Trophoblast cell (in vitro differentiated cells and primary cell): Measurements from ENCODE around the gene UBE2S.
A peak's percentile ranks its signal among the peaks of the same experiment; 100 is the strongest.

Experiments used
- DNase-seq, 2 donors: peaks; one replicate each; pipeline ENCODE4 v3.0.0-alpha.2; 2016
- H2AFZ ChIP-seq: 2 replicates; pipeline ENCODE4 v1.6.1; 2013; ENCODE audit warnings: low read length, moderate library complexity, mild to moderate bottlenecking; ENCODE audit not compliant: insufficient read depth, poor library complexity
- H2AK5ac ChIP-seq: 2 replicates; pipeline ENCODE4 v1.6.1; 2013; ENCODE audit warnings: mild to moderate bottlenecking, low read length
- H2BK120ac ChIP-seq: 2 replicates; pipeline ENCODE4 v1.6.1; 2013; ENCODE audit warnings: low read length, mild to moderate bottlenecking, moderate library complexity; ENCODE audit not compliant: insufficient read depth, poor library complexity
- H2BK12ac ChIP-seq: 2 replicates; pipeline ENCODE4 v1.6.1; 2013; ENCODE audit warnings: mild to moderate bottlenecking, low read length, moderate library complexity
- H2BK5ac ChIP-seq: 2 replicates; pipeline ENCODE4 v1.6.1; 2013; ENCODE audit warnings: low read length, low read depth, moderate library complexity, mild to moderate bottlenecking; ENCODE audit not compliant: poor library complexity
- H3K14ac ChIP-seq: 2 replicates; pipeline ENCODE4 v1.6.1; 2013; ENCODE audit warnings: mild to moderate bottlenecking, low read length
- H3K18ac ChIP-seq: 2 replicates; pipeline ENCODE4 v1.6.1; 2013; ENCODE audit warnings: mild to moderate bottlenecking, low read length
- H3K23ac ChIP-seq: 2 replicates; pipeline ENCODE4 v1.6.1; 2013; ENCODE audit warnings: low read length
- H3K27ac ChIP-seq: 2 replicates; pipeline ENCODE4 v1.5.1; 2013; ENCODE audit warnings: low read depth, mild to moderate bottlenecking, inconsistent platforms, low read length, moderate library complexity
- H3K27me3 ChIP-seq: 2 replicates; pipeline ENCODE4 v1.6.1; 2013; ENCODE audit warnings: inconsistent platforms, mild to moderate bottlenecking, low read length, moderate library complexity; ENCODE audit not compliant: insufficient read depth
- H3K36me3 ChIP-seq, 2 experiments: 1 replicate in 1 of 2; 2 replicates in 1 of 2; pipeline ENCODE4 v1.6.1; 2013; ENCODE audit warnings: low read length in 2 of 2, mild to moderate bottlenecking in 2 of 2, moderate library complexity in 1 of 2; ENCODE audit not compliant: insufficient read depth in 2 of 2, control insufficient read depth in 1 of 2
- H3K4ac ChIP-seq: 2 replicates; pipeline ENCODE4 v1.6.1; 2013; ENCODE audit warnings: low read depth, mild to moderate bottlenecking, low read length, moderate library complexity
- H3K4me1 ChIP-seq, 2 experiments: 1 replicate in 1 of 2; 2 replicates in 1 of 2; pipeline ENCODE4 v1.6.1; 2013; ENCODE audit warnings: low read length in 2 of 2, mild to moderate bottlenecking in 2 of 2, moderate library complexity in 1 of 2; ENCODE audit not compliant: insufficient read depth in 2 of 2, control insufficient read depth in 1 of 2
- H3K4me2 ChIP-seq: 2 replicates; pipeline ENCODE4 v1.6.1; 2013; ENCODE audit warnings: inconsistent platforms, mild to moderate bottlenecking, low read length, moderate library complexity
- H3K4me3 ChIP-seq: 2 replicates; pipeline ENCODE4 v1.5.1; 2013; ENCODE audit warnings: mild to moderate bottlenecking, low read depth, low read length, inconsistent platforms
- H3K79me1 ChIP-seq: one replicate; pipeline ENCODE4 v1.6.1; 2013; ENCODE audit warnings: low read length
- H3K79me2 ChIP-seq: 2 replicates; pipeline ENCODE4 v1.6.1; 2013; ENCODE audit warnings: low read length, mild to moderate bottlenecking; ENCODE audit not compliant: control insufficient read depth, insufficient read depth, poor library complexity
- H3K9ac ChIP-seq: 2 replicates; pipeline ENCODE4 v1.6.1; 2013; ENCODE audit warnings: mild to moderate bottlenecking, low read length
- H3K9me3 ChIP-seq: 2 replicates; pipeline ENCODE4 v1.6.1; 2013; ENCODE audit warnings: low read depth, mild to moderate bottlenecking, control low read depth, inconsistent platforms, low read length; ENCODE audit not compliant: insufficient read depth
- H4K12ac ChIP-seq: 2 replicates; pipeline ENCODE4 v1.6.1; 2013; ENCODE audit warnings: low read depth, mild to moderate bottlenecking, low read length, moderate library complexity
- H4K8ac ChIP-seq: 2 replicates; pipeline ENCODE4 v1.6.1; 2013; ENCODE audit warnings: low read depth, mild to moderate bottlenecking, low read length, moderate library complexity
- H4K91ac ChIP-seq: one replicate; pipeline ENCODE4 v1.6.1; 2013; ENCODE audit warnings: low read depth, mild to moderate bottlenecking, low read length, moderate library complexity
- WGBS: extraction: QIAGEN DNeasy Blood & Tissue Kit; methylation state at CpG from one replicate; pipeline ENCODE4 v1.1.7; 2013; ENCODE audit warnings: missing lambda C conversion rate; ENCODE audit not compliant: insufficient read length, insufficient coverage; ENCODE audit errors: extremely low coverage; 5-methylcytosine and 5-hydroxymethylcytosine counted together

The UBE2S gene

DNA sequence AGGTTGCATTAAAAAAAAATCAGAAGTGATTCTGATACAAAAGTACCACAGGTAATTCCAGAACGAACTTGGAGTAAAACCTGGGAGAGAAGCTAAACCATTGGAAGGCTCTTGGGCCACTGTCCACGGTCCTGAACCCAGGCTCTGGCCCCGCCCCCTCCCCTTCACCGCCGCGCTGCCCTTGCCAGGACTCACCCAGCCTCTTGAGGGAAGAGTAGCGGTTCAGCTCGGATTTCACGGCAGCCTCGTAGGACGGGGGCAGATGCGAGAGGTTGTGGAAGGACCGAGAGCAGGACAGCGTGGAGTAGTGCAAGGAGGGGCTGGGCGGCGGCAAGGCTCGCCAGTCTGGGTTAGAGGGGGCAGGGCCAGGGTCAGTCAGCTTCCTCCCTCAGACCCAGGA, 29.8 kb upstream of the UBE2S start:
- no peak overlapping the region for H2BK12ac ChIP-seq
- H3K79me2 ChIP-seq: no peaks in the 10 kb centered on the region
- H3K18ac ChIP-seq: no peak overlapping the region
- no peaks in the 10 kb centered on the region for H3K79me1 ChIP-seq
- no peak overlapping the region for H3K27ac ChIP-seq
- H3K4me1 ChIP-seq: no peaks in the 10 kb centered on the region
- no peak overlapping the region for H3K4me2 ChIP-seq
- no peak overlapping the region for H3K4ac ChIP-seq
- H4K91ac ChIP-seq: no peak overlapping the region
- H3K23ac ChIP-seq: no peak overlapping the region
- peaks cover 32% of the 10 kb centered on the region for H3K27me3 ChIP-seq
- H2BK5ac ChIP-seq: no peak overlapping the region
- no CpG with 5 or more reads among the region's 17 CpGs for WGBS
- peaks cover 24% of the 10 kb centered on the region for H3K9me3 ChIP-seq
- no peak overlapping the region for H3K14ac ChIP-seq
- no peak overlapping the region for H3K4me3 ChIP-seq
- peak; percentile 67 to 76 for DNase-seq
- H3K36me3 ChIP-seq: no peaks in the 10 kb centered on the region
- no peak overlapping the region for H3K9ac ChIP-seq
- H4K12ac ChIP-seq: no peak overlapping the region
- no peak overlapping the region for H2BK120ac ChIP-seq
- H2AFZ ChIP-seq: no peak overlapping the region
- no peak overlapping the region for H4K8ac ChIP-seq
- H2AK5ac ChIP-seq: no peak overlapping the region

DNA sequence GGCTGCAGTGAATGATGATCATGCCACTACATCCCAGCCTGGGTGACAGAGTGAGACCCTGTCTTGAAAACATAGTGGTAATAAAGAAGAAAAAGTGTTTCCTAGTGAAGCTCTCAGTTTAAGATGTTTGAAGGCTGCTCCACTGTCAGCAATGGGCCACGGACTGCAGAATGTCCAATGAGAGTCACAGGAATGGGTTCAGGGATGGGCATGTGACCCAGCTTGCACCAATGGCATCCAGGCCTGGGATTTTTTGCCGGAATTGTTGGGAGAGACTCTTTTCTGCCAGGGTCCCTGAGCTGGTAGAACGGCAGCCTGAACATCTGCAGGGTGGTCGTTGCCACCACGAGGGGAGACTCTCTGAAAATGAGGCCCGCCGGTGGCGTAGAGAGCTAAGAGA, 29.3 kb upstream of the UBE2S start:
- no peak overlapping the region for H3K18ac ChIP-seq
- no peak overlapping the region for H3K23ac ChIP-seq
- no peak overlapping the region for H4K8ac ChIP-seq
- H3K4me2 ChIP-seq: no peak overlapping the region
- H4K91ac ChIP-seq: no peak overlapping the region
- no peak overlapping the region for H4K12ac ChIP-seq
- no peak overlapping the region for H2BK12ac ChIP-seq
- H3K9ac ChIP-seq: no peak overlapping the region
- no peak overlapping the region for H3K27ac ChIP-seq
- peaks cover 27% of the 10 kb centered on the region for H3K9me3 ChIP-seq
- DNase-seq: no peak
- H3K14ac ChIP-seq: no peak overlapping the region
- no peak overlapping the region for H2AFZ ChIP-seq
- no CpG with 5 or more reads among the region's 8 CpGs for WGBS
- no peaks in the 10 kb centered on the region for H3K79me2 ChIP-seq
- no peaks in the 10 kb centered on the region for H3K79me1 ChIP-seq
- no peaks in the 10 kb centered on the region for H3K4me1 ChIP-seq
- no peak overlapping the region for H2AK5ac ChIP-seq
- no peaks in the 10 kb centered on the region for H3K36me3 ChIP-seq
- no peak overlapping the region for H2BK5ac ChIP-seq
- H3K27me3 ChIP-seq: peaks cover 27% of the 10 kb centered on the region
- H3K4ac ChIP-seq: no peak overlapping the region
- H3K4me3 ChIP-seq: no peak overlapping the region
- H2BK120ac ChIP-seq: no peak overlapping the region

DNA sequence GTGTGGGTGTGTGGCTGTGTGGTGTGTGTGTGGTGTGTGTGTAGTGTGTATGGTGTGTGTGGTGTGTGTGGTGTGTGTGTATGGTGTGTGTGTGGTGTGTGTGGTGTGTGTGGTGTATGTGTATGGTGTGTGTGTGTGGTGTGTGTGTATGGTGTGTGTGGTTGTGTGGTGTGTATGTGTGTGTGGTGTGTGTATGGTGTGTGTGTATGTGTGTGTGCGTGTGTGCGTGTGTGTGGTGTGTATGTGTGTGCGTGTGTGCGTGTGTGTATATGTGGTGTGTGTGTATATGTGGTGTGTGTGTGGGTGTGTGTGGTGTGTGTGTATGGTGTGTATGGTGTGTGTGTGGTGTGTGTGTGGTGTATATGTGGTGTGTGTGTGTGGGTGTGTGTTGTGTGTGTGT, 27.4 kb upstream of the UBE2S start:
- H4K91ac ChIP-seq: no peak overlapping the region
- H3K4me2 ChIP-seq: no peak overlapping the region
- no peak overlapping the region for H4K12ac ChIP-seq
- H3K4ac ChIP-seq: no peak overlapping the region
- no peak overlapping the region for H2BK12ac ChIP-seq
- H2BK5ac ChIP-seq: no peak overlapping the region
- H3K79me1 ChIP-seq: no peaks in the 10 kb centered on the region
- H4K8ac ChIP-seq: no peak overlapping the region
- no peaks in the 10 kb centered on the region for H3K36me3 ChIP-seq
- peaks cover 28% of the 10 kb centered on the region for H3K9me3 ChIP-seq
- no peak overlapping the region for H3K14ac ChIP-seq
- peaks cover 9% of the 10 kb centered on the region for H3K27me3 ChIP-seq
- no peak overlapping the region for H2AK5ac ChIP-seq
- no peaks in the 10 kb centered on the region for H3K4me1 ChIP-seq
- no peak for DNase-seq
- no peak overlapping the region for H3K23ac ChIP-seq
- no peak overlapping the region for H3K9ac ChIP-seq
- WGBS: 100% methylated on average over 4 of the region's 4 CpGs
- H3K27ac ChIP-seq: no peak overlapping the region
- H2AFZ ChIP-seq: no peak overlapping the region
- no peak overlapping the region for H2BK120ac ChIP-seq
- no peaks in the 10 kb centered on the region for H3K79me2 ChIP-seq
- H3K4me3 ChIP-seq: peak overlapping the region; percentile 57
- H3K18ac ChIP-seq: no peak overlapping the region

DNA sequence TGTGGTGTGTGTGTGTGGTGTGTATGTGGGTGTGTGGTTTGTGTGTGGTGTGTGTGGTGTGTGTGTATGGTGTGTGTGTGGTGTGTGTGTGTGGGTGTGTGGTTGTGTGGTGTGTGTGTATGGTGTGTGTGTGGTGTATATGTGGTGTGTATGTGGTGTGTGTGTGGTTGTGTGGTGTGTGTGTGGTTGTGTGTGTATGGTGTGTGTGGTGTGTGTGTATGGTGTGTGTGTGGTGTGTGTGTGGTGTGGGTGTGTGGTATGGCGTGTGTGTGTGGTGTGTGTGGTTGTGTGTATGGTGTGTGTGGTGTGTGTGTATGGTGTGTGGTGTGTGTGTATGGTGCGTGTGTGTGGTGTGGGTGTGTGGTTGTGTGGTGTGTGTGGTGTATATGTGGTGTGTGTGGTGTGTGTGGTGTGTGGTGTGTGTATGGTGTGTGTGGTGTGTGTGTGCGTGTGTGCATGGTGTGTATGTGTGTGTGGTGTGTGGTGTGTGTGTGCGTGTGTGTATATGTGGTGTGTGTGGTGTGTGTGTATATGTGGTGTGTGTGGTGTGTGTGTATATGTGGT, 26.9 kb upstream of the UBE2S start:
- H2AFZ ChIP-seq: no peak overlapping the region
- H3K36me3 ChIP-seq: no peaks in the 10 kb centered on the region
- no peak overlapping the region for H4K8ac ChIP-seq
- DNase-seq: no peak
- no peak overlapping the region for H3K14ac ChIP-seq
- peaks cover 29% of the 10 kb centered on the region for H3K9me3 ChIP-seq
- no peak overlapping the region for H3K9ac ChIP-seq
- no peaks in the 10 kb centered on the region for H3K79me2 ChIP-seq
- no peak overlapping the region for H2BK5ac ChIP-seq
- WGBS: 100% methylated on average over 1 of the region's 4 CpGs
- no peak overlapping the region for H2AK5ac ChIP-seq
- no peaks in the 10 kb centered on the region for H3K79me1 ChIP-seq
- no peak overlapping the region for H2BK120ac ChIP-seq
- H3K18ac ChIP-seq: no peak overlapping the region
- H3K27me3 ChIP-seq: peaks cover 6% of the 10 kb centered on the region
- H2BK12ac ChIP-seq: no peak overlapping the region
- no peak overlapping the region for H3K23ac ChIP-seq
- H3K4me2 ChIP-seq: no peak overlapping the region
- H3K4me3 ChIP-seq: peak overlapping the region; percentile 27
- H4K91ac ChIP-seq: no peak overlapping the region
- no peak overlapping the region for H4K12ac ChIP-seq
- H3K4ac ChIP-seq: no peak overlapping the region
- no peak overlapping the region for H3K27ac ChIP-seq
- no peaks in the 10 kb centered on the region for H3K4me1 ChIP-seq
